ENCODE results near the gene PRELID3B.

- no peak for TF ChIP-seq ELK1 (IDR thresholded peaks at IDR 0.05; ENCODE audit: low read depth, low read length)
- no peak for TF ChIP-seq BCL3 (IDR thresholded peaks at IDR 0.05; ENCODE audit: borderline replicate concordance, insufficient read depth, low read depth, low read length, poor library complexity, severe bottlenecking)
- no peak for TF ChIP-seq CEBPZ (IDR thresholded peaks at IDR 0.05; ENCODE audit: low read depth, low read length)
- no peak for TF ChIP-seq CTCF (IDR thresholded peaks at IDR 0.05 in 2 of 3, conservative IDR thresholded peaks at IDR 0.05 in 1 of 3; ENCODE audit: control insufficient read depth in 2 of 3, extremely low read depth in 1 of 3, insufficient read depth in 1 of 3, low read depth in 3 of 3, low read length in 3 of 3)
- TF ChIP-seq CREM (IDR thresholded peaks at IDR 0.05; ENCODE audit: low read depth) = no peak
- no peak for TF ChIP-seq JUND (IDR thresholded peaks at IDR 0.05; ENCODE audit: low read depth, low read length)
Measured at GRCh38 chr20:59042151-59042795, at the start of gene PRELID3B.
